Muscle layer of duodenum (tissue), 2 donors: ENCODE results near the gene STEAP1B.

Experiments used
- H3K27ac ChIP-seq: one replicate; pipeline ENCODE4 v1.7.0; 2013; ENCODE audit warnings: mild to moderate bottlenecking, low read length
- H3K27me3 ChIP-seq: one replicate; pipeline ENCODE4 v1.7.0; 2013; ENCODE audit warnings: low read depth, mild to moderate bottlenecking, control low read depth, low read length
- H3K36me3 ChIP-seq, 2 donors: one replicate each; pipeline ENCODE4 v1.7.0; 2013; ENCODE audit warnings: low read length in 2 of 2, control low read depth in 1 of 2, mild to moderate bottlenecking in 1 of 2; ENCODE audit not compliant: insufficient read depth in 2 of 2, control insufficient read depth in 1 of 2
- H3K4me1 ChIP-seq, 2 donors: one replicate each; pipeline ENCODE4 v1.7.0; 2013; ENCODE audit warnings: low read length in 2 of 2, mild to moderate bottlenecking in 2 of 2, control low read depth in 1 of 2, moderate library complexity in 1 of 2; ENCODE audit not compliant: insufficient read depth in 2 of 2, control insufficient read depth in 1 of 2
- H3K4me3 ChIP-seq, 2 donors: one replicate each; pipeline ENCODE4 v1.7.0; 2013; ENCODE audit warnings: low read length in 2 of 2, low read depth in 1 of 2, mild to moderate bottlenecking in 1 of 2
- H3K9me3 ChIP-seq, 2 donors: one replicate each; pipeline ENCODE4 v1.7.0; 2013; ENCODE audit warnings: low read length in 2 of 2, control low read depth in 1 of 2, mild to moderate bottlenecking in 1 of 2; ENCODE audit not compliant: control insufficient read depth in 1 of 2
- donor health status: healthy.

The STEAP1B gene

DNA sequence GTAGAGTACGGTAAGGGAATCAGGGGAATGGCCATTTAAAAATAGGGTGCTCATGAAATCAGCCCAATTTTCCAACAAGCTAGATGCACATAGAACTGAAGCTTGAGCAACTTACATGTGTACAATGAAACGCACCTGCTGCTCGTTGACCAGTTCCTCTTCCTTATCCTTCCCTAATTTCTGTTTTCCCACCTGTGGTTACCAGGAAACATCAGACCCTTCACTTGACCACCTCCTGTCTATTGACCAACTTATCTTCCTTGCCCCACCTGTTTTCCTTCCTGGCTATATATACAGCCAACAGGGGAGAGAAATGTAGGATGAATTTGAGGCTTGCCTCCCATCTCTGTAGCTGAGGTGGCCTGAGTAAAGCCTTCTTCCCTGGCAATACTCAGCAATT is 105.2 kb downstream of the STEAP1B start:
- Histone ChIP-seq H3K9me3 (no peaks in the 10 kb centered on the region), H3K4me3 (no peak overlapping the region), H3K27ac (no peak overlapping the region), H3K4me1 (no peaks in the 10 kb centered on the region), H3K27me3 (no peaks in the 10 kb centered on the region), H3K36me3 (no peaks in the 10 kb centered on the region)

DNA sequence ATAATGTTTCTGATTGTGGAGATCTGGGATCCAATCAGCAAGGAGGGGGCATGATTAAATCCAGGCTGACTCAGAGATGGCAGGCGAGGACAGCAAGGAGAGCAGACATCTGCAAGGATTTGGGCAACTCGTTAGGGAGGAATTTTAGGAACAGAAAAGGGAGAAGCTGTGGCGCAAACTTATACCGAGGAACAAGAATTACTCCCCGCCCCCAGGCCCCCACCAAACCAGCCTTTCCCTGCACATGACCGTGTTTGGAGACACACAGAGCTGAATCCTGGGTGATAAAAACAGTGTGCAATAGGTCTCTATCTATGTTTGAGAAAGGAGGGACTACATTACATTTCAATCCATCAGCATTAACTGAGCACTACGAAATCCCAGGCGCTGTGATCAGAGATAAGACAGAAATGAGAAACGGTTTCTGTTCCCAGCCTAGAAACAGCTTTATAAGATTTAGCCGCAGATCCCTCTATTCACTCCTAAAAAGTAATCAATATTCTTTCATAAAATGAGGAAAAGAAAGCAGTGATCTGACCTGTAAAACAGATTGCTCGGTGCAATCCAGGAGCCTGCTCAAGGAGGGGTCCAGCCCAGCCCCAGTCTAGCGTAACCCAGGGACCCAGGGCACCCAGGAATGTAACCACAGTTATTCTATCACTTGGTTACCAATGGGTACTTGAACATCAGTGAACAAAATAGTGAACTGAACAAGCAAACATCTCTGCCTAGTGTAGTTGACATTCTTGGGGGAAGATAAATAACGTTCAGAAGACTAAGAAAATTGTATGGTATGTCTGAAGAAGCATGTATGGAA is 105.9 kb downstream of the STEAP1B start:
- Histone ChIP-seq H3K36me3 (no peaks in the 10 kb centered on the region), H3K27ac (no peak overlapping the region), H3K4me3 (no peak overlapping the region), H3K9me3 (no peaks in the 10 kb centered on the region), H3K27me3 (no peaks in the 10 kb centered on the region), H3K4me1 (no peaks in the 10 kb centered on the region)

GRCh38 chr7:22390516-22390915 is 109.5 kb downstream of the STEAP1B start:
- H3K4me3 ChIP-seq, result no peak overlapping the region
- H3K36me3 ChIP-seq, result no peaks in the 10 kb centered on the region
- no peaks in the 10 kb centered on the region for H3K4me1 ChIP-seq
- no peak overlapping the region for H3K27ac ChIP-seq
- H3K27me3 ChIP-seq, result no peaks in the 10 kb centered on the region
- H3K9me3 ChIP-seq, result peaks cover 0 to 2% of the 10 kb centered on the region in 2 donors

DNA sequence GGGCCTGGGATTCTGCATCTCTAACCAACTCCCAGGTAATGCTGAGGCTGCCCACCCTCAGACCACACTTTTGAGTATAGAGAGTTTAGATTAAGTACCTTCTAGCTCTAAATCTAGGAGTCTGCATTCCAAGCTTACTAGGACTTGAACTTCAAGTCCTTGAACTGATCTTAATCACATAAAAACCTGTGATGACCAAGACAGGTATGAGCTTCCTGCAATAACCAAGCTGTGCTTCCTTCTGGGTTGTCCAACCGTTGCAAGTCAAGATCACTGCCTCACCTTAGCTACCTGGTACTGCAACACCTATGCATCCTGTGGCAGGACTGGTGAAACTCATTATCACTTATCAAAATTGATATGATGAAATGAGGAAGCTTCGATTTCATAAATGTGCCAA is 110.1 kb downstream of the STEAP1B start:
- Histone ChIP-seq H3K4me1 (no peaks in the 10 kb centered on the region), H3K27me3 (no peaks in the 10 kb centered on the region), H3K27ac (no peak overlapping the region), H3K4me3 (no peak overlapping the region), H3K36me3 (no peaks in the 10 kb centered on the region), H3K9me3 (peaks cover 0 to 2% of the 10 kb centered on the region in 2 donors)

DNA sequence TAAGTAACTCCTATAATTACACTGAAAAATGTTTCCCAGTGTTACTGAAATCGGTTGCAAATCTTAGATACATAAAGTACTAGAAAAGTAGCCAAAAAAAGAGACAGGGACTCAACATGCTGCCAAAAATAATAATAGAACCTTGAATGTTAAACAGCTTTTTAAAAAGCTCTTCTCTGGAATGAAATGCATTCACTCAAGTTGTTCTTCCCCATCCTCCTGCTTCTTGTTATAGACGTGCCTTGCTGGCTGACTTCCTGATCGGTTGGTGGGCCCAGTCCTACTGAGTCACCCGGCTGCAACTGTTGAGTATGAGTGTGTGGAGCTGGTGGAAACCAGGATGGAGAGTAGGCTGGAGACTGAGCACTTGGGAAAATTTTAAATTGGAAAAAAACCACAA is 112.4 kb downstream of the STEAP1B start:
- peaks cover 0 to 2% of the 10 kb centered on the region in 2 donors for H3K9me3 ChIP-seq
- H3K27ac ChIP-seq, result no peak overlapping the region
- no peak overlapping the region for H3K4me3 ChIP-seq
- no peaks in the 10 kb centered on the region for H3K4me1 ChIP-seq
- no peaks in the 10 kb centered on the region for H3K27me3 ChIP-seq
- H3K36me3 ChIP-seq, result no peaks in the 10 kb centered on the region

GRCh38 chr7:22386865-22387264 is 113.1 kb downstream of the STEAP1B start:
- H3K36me3 ChIP-seq, result no peaks in the 10 kb centered on the region
- H3K27me3 ChIP-seq, result no peaks in the 10 kb centered on the region
- H3K27ac ChIP-seq, result no peak overlapping the region
- no peak overlapping the region for H3K4me3 ChIP-seq
- no peaks in the 10 kb centered on the region for H3K4me1 ChIP-seq
- H3K9me3 ChIP-seq, result peaks cover 0 to 2% of the 10 kb centered on the region in 2 donors

DNA sequence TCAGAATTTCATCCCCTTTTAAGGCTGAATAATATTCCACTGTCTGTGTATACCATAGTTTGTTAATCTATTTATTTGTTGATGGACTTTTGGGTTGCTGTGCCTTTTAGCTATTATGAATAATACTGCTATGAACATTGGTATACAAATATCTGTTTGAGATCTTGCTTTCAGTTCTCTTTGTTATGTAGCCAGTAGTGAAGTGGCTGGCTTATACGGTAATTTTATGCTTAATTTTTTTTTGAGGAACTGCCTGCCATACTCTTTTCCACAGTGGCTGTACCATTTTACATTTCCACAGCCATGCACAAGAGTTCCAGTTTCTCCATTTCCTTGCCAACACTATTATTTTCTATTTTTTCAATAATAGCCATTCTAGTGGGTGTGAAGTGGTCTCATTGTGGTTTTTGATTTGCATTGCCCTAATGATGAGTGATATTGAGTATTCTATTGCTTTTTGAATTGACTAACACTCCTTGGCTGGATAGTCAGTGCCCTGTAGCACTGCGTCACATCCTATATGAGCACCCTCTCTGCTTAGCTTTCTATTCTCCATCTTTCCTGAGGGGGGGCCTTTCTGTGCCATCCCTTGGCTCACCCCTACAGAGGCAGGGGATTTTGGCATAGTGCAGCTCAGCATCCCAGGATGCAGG is 113.7 kb downstream of the STEAP1B start:
- H3K4me1 ChIP-seq, result no peaks in the 10 kb centered on the region
- no peaks in the 10 kb centered on the region for H3K27me3 ChIP-seq
- H3K4me3 ChIP-seq, result no peak overlapping the region
- no peak overlapping the region for H3K27ac ChIP-seq
- peaks cover 0 to 2% of the 10 kb centered on the region in 2 donors for H3K9me3 ChIP-seq
- H3K36me3 ChIP-seq, result no peaks in the 10 kb centered on the region

GRCh38 chr7:22385326-22385725 is 114.7 kb downstream of the STEAP1B start:
- Histone ChIP-seq H3K9me3 (peaks cover 0 to 2% of the 10 kb centered on the region in 2 donors), H3K4me1 (no peaks in the 10 kb centered on the region), H3K27me3 (no peaks in the 10 kb centered on the region), H3K27ac (no peak overlapping the region), H3K4me3 (no peak overlapping the region), H3K36me3 (no peaks in the 10 kb centered on the region)

DNA sequence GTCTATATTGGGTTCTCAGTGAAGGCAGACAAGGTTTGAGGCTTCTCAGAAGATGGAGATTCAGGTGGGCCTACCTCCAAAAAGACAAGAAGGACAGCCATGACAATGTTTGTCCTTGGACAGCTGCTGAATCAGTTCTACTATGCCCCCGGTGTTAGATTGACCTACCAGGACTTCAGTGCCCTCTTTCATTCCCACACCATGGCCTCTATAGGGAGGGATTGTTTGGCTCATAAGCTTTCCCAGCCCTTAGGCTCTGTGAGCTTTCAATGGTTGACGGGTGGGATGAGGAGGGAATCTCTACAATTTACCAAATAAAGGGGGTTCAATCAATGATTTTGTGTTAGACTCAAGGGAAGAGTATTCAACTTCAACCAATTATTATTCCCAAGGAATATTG is 119.7 kb downstream of the STEAP1B start:
- Histone ChIP-seq H3K4me3 (no peak overlapping the region), H3K9me3 (no peaks in the 10 kb centered on the region), H3K27me3 (no peaks in the 10 kb centered on the region), H3K27ac (no peak overlapping the region), H3K4me1 (no peaks in the 10 kb centered on the region), H3K36me3 (no peaks in the 10 kb centered on the region)

- Histone ChIP-seq H3K27me3 (no peaks in the 10 kb centered on the region), H3K36me3 (no peaks in the 10 kb centered on the region), H3K4me3 (no peak overlapping the region), H3K4me1 (no peaks in the 10 kb centered on the region), H3K27ac (no peak overlapping the region), H3K9me3 (no peaks in the 10 kb centered on the region)
Measured at GRCh38 chr7:22378199-22378980, 121.6 kb downstream of the STEAP1B start.

DNA sequence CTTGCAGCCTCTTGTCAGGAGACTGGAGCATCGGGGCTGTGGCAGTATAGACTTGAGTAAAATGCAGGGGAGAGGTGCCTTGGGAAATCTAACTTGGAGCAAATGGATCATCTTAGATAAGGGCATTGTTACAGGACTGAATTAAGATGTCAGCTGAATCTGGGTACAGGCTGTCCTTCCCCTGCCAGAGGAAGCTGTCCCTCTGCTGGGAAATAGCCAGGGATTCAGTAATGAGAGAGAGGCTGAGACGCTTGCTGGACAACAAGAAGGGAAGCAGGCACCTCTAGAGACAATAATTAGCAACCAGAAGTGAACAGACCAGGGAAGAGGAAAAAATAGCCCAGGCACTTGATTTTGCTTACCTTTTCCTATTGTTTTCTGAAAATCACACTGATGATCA is 122.3 kb downstream of the STEAP1B start:
- H3K36me3 ChIP-seq, result no peaks in the 10 kb centered on the region
- no peaks in the 10 kb centered on the region for H3K27me3 ChIP-seq
- no peak overlapping the region for H3K4me3 ChIP-seq
- H3K27ac ChIP-seq, result no peak overlapping the region
- no peaks in the 10 kb centered on the region for H3K9me3 ChIP-seq
- H3K4me1 ChIP-seq, result no peaks in the 10 kb centered on the region
